Astrocyte of the cerebellum (primary cell): Measurements from ENCODE around the gene THSD4.

Experiments used
- DNase-seq: peaks from one replicate; pipeline ENCODE4 v3.0.0-alpha.2; 2011; ENCODE audit warnings: low read depth
- H3K4me3 ChIP-seq: 2 replicates; pipeline ENCODE4 v1.5.1; 2011; ENCODE audit warnings: mild to moderate bottlenecking, low read depth, low read length, moderate library complexity
- in situ Hi-C: cut with HindIII; loops from 2 replicates; pipeline ENCODE4 v1.10.0; 2017; ENCODE audit warnings: low sequenced_read_pairs
- TF ChIP-seq, protein P1 (sequence below): IDR thresholded peaks from 2 replicates; pipeline ENCODE4 v1.5.1; 2012; ENCODE audit warnings: low read length, low read depth, moderate library complexity, mild to moderate bottlenecking; ENCODE audit errors: missing control alignments

THSD4 gene

DNA sequence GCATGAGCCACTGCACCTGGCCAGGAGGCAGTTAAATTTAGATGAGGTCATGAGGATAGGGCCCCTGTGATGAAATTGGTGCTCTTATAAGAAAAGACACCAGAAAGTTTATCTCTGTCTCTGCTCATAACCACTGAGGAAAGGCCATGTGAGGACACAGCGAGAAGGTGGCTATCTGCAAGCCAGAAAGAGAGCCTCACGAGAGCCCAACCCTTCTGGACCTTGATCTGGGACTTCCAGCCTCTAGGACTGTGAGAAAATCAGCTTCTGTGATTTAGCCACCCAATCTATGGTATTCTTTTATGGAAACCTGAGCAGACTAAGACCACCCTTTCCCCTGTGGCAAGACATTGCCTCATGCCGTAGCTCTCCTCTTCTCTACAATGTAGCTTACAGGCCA, 337.6 kb downstream of the THSD4 start:
- H3K4me3 ChIP-seq = no peak overlapping the region
- no peak for DNase-seq
- TF ChIP-seq, protein P1, sequence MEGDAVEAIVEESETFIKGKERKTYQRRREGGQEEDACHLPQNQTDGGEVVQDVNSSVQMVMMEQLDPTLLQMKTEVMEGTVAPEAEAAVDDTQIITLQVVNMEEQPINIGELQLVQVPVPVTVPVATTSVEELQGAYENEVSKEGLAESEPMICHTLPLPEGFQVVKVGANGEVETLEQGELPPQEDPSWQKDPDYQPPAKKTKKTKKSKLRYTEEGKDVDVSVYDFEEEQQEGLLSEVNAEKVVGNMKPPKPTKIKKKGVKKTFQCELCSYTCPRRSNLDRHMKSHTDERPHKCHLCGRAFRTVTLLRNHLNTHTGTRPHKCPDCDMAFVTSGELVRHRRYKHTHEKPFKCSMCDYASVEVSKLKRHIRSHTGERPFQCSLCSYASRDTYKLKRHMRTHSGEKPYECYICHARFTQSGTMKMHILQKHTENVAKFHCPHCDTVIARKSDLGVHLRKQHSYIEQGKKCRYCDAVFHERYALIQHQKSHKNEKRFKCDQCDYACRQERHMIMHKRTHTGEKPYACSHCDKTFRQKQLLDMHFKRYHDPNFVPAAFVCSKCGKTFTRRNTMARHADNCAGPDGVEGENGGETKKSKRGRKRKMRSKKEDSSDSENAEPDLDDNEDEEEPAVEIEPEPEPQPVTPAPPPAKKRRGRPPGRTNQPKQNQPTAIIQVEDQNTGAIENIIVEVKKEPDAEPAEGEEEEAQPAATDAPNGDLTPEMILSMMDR = no peak
- in situ Hi-C loops = no loop called here

DNA sequence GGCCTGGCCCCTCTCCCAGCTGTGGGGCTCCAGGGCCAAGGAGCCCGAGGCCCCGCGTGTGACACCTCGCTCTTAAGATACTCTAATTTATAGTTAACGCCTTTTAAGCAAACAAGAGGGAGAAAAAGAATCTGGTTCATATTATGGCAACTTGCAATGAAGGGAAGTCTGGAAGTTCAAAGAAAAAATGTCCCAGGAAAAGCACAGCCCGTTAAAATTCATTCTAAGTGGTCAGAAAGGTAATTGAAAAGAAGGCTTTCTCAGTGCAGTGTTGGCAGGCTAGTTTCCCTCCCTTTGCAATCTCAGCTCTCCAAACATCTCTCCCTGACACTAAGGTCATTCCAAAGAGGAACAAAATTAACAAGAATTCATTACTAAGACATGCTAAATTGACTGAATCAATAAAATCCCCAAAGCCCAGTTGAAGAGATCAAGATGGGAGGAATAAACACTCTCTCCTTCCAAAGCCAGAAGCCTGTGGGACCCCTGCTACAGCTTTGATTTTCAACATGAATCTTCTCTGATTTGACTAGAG, 339.3 kb downstream of the THSD4 start:
- TF ChIP-seq, protein P1 = no peak
- H3K4me3 ChIP-seq = no peak overlapping the region
- in situ Hi-C loops = no loop called here
- no peak for DNase-seq

DNA sequence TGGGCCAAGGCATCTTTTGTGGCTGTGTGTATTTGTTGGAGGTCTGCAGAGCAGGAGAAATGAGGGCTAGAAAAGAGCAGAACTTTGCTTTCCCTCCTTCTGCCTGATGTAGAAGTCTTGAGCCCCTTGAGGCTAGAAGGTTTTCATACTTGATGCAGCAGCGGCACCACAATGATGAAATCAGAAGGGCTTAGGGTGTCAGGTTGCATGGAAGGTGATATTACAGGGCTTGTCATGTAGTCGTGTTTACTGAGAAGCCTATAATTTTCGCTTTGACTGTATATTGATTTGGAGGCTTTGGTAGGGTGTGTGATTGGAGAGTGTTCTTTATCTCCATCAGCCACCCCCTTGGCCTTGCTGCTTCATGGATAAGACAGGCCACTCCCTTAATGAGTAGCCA, 339.8 kb downstream of the THSD4 start:
- H3K4me3 ChIP-seq = no peak overlapping the region
- in situ Hi-C loops = no loop called here
- TF ChIP-seq, protein P1 = no peak
- DNase-seq = no peak

DNA sequence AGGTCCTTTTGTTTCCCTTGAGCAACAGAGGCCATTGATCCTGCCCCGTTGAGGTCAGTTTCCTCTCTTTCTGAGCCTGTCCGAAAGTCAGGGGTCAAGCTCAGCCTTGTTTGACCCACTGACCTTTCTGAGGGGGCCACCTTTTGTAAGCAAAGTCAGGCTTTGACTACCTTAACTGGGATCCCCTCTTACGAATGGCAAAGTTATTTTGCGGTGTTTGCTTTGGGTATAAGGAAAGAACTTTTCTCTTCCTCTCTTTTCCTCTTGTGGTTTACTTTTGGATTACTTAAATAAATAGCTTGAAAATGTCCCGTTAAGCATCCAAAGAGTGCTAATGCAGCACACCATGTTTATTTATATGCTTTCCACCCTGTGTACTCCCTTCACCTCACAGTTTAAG, 340.6 kb downstream of the THSD4 start:
- H3K4me3 ChIP-seq = no peak overlapping the region
- in situ Hi-C loops = no loop called here
- DNase-seq = no peak
- TF ChIP-seq, protein P1 = no peak

DNA sequence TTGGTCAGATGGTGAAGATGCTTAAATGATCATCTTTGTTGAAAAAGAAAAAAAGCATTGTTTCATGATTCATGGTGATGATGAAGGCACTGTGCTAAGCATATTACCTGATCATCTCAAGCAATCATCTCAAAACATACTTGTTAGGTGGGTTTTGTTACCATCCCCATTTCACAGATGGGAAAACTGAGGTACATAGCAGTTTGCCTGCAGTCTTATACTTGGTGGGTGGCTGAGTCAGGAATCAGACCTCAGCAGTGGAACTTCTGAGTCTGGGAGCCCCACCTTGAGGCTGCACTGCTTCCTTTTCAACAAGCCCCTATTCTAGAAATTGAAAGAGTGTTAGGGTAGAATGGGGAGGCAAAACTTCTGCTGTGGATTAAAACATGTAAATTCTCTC, 341.1 kb downstream of the THSD4 start:
- DNase-seq = no peak
- in situ Hi-C loops = no loop called here
- TF ChIP-seq, protein P1 = no peak
- H3K4me3 ChIP-seq = no peak overlapping the region

DNA sequence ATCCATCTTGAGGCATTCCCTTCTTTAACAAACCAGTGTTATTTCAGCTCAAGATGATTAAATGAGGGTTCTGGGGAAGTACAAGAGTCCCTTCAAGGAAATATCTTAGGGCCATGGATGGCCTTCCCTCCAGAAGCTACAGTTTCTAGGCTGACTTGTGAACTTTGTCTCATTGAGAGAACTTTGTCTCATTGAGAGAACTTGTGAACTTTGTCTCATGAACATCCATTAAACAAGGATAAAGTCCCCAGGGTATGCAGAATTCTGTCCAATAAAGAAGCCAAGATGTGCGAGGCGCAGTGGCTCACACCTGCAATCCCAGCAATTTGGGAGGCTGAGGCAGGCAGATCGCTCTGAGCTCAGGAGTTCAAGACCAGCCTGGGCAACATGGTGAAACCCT, 341.5 kb downstream of the THSD4 start:
- no peak overlapping the region for H3K4me3 ChIP-seq
- DNase-seq = no peak
- in situ Hi-C loops = no loop called here
- TF ChIP-seq, protein P1 = no peak
